GM18951 (cell line): ENCODE measurements around the gene CACNG3.
"Not testable (repeated sequence)": the region's sequence is repeated elsewhere in the genome, so short reads cannot be mapped to it uniquely, and the experiment has no call there.

Experiments used
- POLR2A ChIP-seq: IDR thresholded peaks from 4 replicates; pipeline ENCODE4 v1.6.1; 2011; ENCODE audit warnings: mild to moderate bottlenecking; ENCODE audit not compliant: insufficient read length, insufficient read depth; ENCODE audit errors: extremely low read depth
- in situ Hi-C: fragments of 300-500 bp; cut with MboI; formaldehyde crosslinking; loops from one replicate; pipeline ENCODE4 v1.12.0; 2022; ENCODE audit warnings: low sequenced_read_pairs, mixed read lengths, inconsistent platforms; ENCODE audit not compliant: unreplicated experiment

The CACNG3 gene

GRCh38 chr16:24291932-24292331 lies 35.8 kb downstream of the CACNG3 start:
- TF ChIP-seq POLR2A, result no peak
- in situ Hi-C loops, result no loop called here

- no peak for TF ChIP-seq POLR2A
- in situ Hi-C loops, result no loop called here
Measured at GRCh38 chr16:24294131-24294530, 38.0 kb downstream of the CACNG3 start.

GRCh38 chr16:24297375-24297774 lies 41.2 kb downstream of the CACNG3 start:
- TF ChIP-seq POLR2A, result no peak
- in situ Hi-C loops, result no loop called here

GRCh38 chr16:24298548-24299167 lies 42.5 kb downstream of the CACNG3 start:
- in situ Hi-C loops, result no loop called here
- no peak for TF ChIP-seq POLR2A

GRCh38 chr16:24300750-24301149 lies 44.6 kb downstream of the CACNG3 start:
- in situ Hi-C loops, result not testable (repeated sequence)

GRCh38 chr16:24302636-24303035 lies 46.5 kb downstream of the CACNG3 start:
- TF ChIP-seq POLR2A, result no peak
- in situ Hi-C loops, result no loop called here

GRCh38 chr16:24308200-24308599 lies 52.1 kb downstream of the CACNG3 start:
- in situ Hi-C loops, result no loop called here
- no peak for TF ChIP-seq POLR2A

GRCh38 chr16:24309258-24310142 lies 53.4 kb downstream of the CACNG3 start:
- in situ Hi-C loops, result no loop called here
- TF ChIP-seq POLR2A, result no peak

GRCh38 chr16:24315343-24315742 lies 59.2 kb downstream of the CACNG3 start:
- in situ Hi-C loops, result no loop called here
- TF ChIP-seq POLR2A, result no peak

GRCh38 chr16:24318680-24319079 lies 62.5 kb downstream of the CACNG3 start:
- in situ Hi-C loops, result no loop called here
- no peak for TF ChIP-seq POLR2A

- in situ Hi-C loops, result no loop called here
- no peak for TF ChIP-seq POLR2A
Measured at GRCh38 chr16:24319126-24319814, 63.1 kb downstream of the CACNG3 start.

GRCh38 chr16:24322106-24322505 lies 66.0 kb downstream of the CACNG3 start:
- in situ Hi-C loops, result no loop called here
- no peak for TF ChIP-seq POLR2A

GRCh38 chr16:24324421-24324820 lies 68.3 kb downstream of the CACNG3 start:
- in situ Hi-C loops, result no loop called here
- no peak for TF ChIP-seq POLR2A
